K562 treated with DMSO at 1 percent for 48 hours (cell line): ENCODE results near the gene TRAF1. TPM values are rescaled to one million over a fixed set of nuclear protein-coding genes. Genes with fewer than 3 reads are reported as not detected.

ENCODE experiments used
- total RNA-seq: library from RNA; unstranded; fragments of 300-600 nt; gene quantifications from 2 replicates; pipeline ENCODE4 v1.2.3, GENCODE V29; 2022; ENCODE audit warnings: low replicate concordance; ENCODE audit errors: extremely low read depth

TRAF1 gene, protein sequence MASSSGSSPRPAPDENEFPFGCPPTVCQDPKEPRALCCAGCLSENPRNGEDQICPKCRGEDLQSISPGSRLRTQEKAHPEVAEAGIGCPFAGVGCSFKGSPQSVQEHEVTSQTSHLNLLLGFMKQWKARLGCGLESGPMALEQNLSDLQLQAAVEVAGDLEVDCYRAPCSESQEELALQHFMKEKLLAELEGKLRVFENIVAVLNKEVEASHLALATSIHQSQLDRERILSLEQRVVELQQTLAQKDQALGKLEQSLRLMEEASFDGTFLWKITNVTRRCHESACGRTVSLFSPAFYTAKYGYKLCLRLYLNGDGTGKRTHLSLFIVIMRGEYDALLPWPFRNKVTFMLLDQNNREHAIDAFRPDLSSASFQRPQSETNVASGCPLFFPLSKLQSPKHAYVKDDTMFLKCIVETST
- not detected in 2 replicates for total RNA-seq

DNA sequence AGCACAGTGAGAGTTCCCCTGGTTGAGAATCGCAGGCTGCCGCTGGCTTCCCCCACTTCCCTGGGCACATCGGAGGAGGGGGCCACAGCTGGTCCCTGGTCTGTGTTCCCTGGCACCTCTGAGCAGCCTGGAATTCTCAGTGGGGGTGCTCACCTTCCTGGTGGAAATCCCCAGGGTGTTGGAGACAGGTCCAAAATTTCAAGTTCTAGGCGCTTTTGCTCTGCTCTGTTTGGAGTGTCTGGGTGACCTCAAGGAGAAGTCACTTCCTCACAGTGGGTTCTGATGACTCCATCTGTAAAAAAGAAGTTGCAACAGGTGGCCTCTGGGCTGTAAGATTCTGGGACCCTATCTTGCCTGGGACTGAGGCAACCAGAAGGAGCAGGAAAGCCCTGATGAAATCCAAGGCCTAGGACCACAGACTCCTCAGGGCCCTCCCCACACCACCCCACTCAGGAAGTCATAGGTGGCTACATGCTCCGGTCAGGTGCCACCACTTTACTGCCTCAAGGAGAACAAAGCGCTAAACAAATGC is at the start of gene TRAF1:
Gene TRAF1, minus strand, starts transcription at position 400 of the 532 bp plus-strand sequence. CDS start 721 bp downstream, outside the sequence.

GRCh38 chr9:120876842-120877240 is 49.8 kb downstream of the TRAF1 start, which contains the start of gene PHF19:
TSS of gene PHF19 (minus strand) at chr9:120877188. CDS start at chr9:120874741, 2,447 bp downstream.

Other genes starting within 250 kb of the TRAF1 start
- gene MEGF9, start 212.3 kb downstream of the TRAF1 start, total RNA-seq = not detected in 2 replicates
- 299 TPM in 1 of 2 replicates, not detected in the other for gene FBXW2, start 133.4 kb downstream of the TRAF1 start, total RNA-seq
- gene PSMD5, start 83.9 kb downstream of the TRAF1 start, total RNA-seq = not detected in 2 replicates
- 665 TPM in 1 of 2 replicates, not detected in the other for gene PHF19, start 49.6 kb downstream of the TRAF1 start, total RNA-seq
- gene C5, start 123.5 kb upstream of the TRAF1 start, total RNA-seq = not detected in 2 replicates
- not detected in 2 replicates for gene CNTRL, start 148.2 kb upstream of the TRAF1 start, total RNA-seq